Activated CD4-positive, alpha-beta T cell treated with anti-CD3 and anti-CD28 coated beads for 36 hours (primary cell): ENCODE data around the gene WDTC1. TPM values are rescaled to one million over a fixed set of nuclear protein-coding genes. Genes with fewer than 3 reads are reported as not detected.

Source experiments
- ATAC-seq: fragments of 200-7000 bp; cut with Tn5 transposase; one replicate; pipeline ENCODE4 v1.10.0; 2021; ENCODE audit warnings: mild to moderate bottlenecking, moderate library complexity
- CTCF ChIA-PET: fragments of 350-600 bp; sonication (Branson Sonifier 250); formaldehyde crosslinking; loops from one replicate; lab custom pipeline; 2021; ENCODE audit warnings: antibody characterized with exemption; lab: Charles Lee
- POLR2A ChIA-PET: fragments of 350-600 bp; sonication (Branson Sonifier 250); formaldehyde crosslinking; loops from one replicate; lab custom pipeline; 2021; ENCODE audit warnings: antibody characterized with exemption, inconsistent platforms; lab: Charles Lee
- DNase-seq: peaks from one replicate; pipeline ENCODE4 v3.0.0-alpha.2; 2020
- H3K27ac Mint-ChIP-seq: one replicate; pipeline ENCODE4 v1.8.0; 2021; ENCODE audit warnings: mixed read lengths
- H3K27me3 Mint-ChIP-seq: one replicate; pipeline ENCODE4 v1.8.0; 2021; ENCODE audit warnings: mixed read lengths
- H3K36me3 Mint-ChIP-seq: one replicate; pipeline ENCODE4 v1.8.0; 2021; ENCODE audit warnings: low read depth, mixed read lengths
- H3K4me1 Mint-ChIP-seq: one replicate; pipeline ENCODE4 v1.8.0; 2021; ENCODE audit warnings: mixed read lengths
- H3K4me3 Mint-ChIP-seq: one replicate; pipeline ENCODE4 v1.8.0; 2021; ENCODE audit warnings: mild to moderate bottlenecking, moderate library complexity, mixed read lengths
- H3K9me3 Mint-ChIP-seq: one replicate; pipeline ENCODE4 v1.8.0; 2021; ENCODE audit warnings: low read depth, mixed read lengths
- intact Hi-C, 2 experiments: fragments of 100-400 bp; cut with DNase I in 1 of 2; cut with micrococcal nuclease in 1 of 2; formaldehyde crosslinking; loops; one replicate each; pipeline versions ENCODE4 v1.14.2 to v1.15.1; 2022 to 2024; cut with DNase I, micrococcal nuclease
- total RNA-seq, 2 experiments: library from RNA; stranded (reverse); gene quantifications; one replicate each; pipeline ENCODE4 v1.2.3, GENCODE V29; 2021

Gene WDTC1
- total RNA-seq, 2 experiments from 2014 or later, result 19.3 to 21.9 TPM

DNA sequence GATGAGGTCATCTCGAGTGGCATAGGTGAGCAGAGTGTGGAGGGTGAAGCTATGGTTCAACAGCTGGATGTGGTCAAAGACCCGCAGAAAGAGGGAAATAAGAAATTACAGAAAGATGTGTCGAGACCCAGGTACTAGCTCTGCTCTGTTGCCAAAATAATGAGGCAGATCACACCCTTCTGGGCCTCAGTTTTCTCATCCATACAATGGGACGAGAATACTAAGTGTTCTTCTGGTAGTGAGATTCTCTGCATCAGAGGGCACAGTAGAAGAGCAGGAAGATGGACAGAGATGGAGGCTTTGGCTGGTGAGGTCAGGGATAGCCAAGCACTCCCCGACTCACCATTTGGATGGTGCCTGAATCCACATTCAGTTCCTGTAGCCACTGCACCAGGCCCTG is 121.3 kb downstream of the WDTC1 start:
- intact Hi-C loops, result no loop called here
- ATAC-seq (no peak), DNase-seq (no peak)
- ChIA-PET CTCF (interaction anchor here (0.6 to 3.8 kb wide), 9 partner anchors 9 to 201 kb away, joined by 3 to 28 read pairs (median 4); partner anchors contain the start of genes MAP3K6 and SYTL1), POLR2A (interaction anchor here (1.0 kb wide), 1 partner anchor 201 kb away, joined by 3 read pairs; the partner anchor contains the start of gene SLC9A1)
- no peak overlapping the region for H3K27ac Mint-ChIP-seq
- H3K27me3 Mint-ChIP-seq, result no peaks in the 10 kb centered on the region
- H3K36me3 Mint-ChIP-seq, result peaks cover 2% of the 10 kb centered on the region
- peaks cover 40% of the 10 kb centered on the region for H3K4me1 Mint-ChIP-seq
- no peaks in the 10 kb centered on the region for H3K9me3 Mint-ChIP-seq
- H3K4me3 Mint-ChIP-seq, result peak overlapping the region; percentile 64

- Mint-ChIP-seq H3K4me1 (peaks cover 40% of the 10 kb centered on the region), H3K36me3 (peaks cover 2% of the 10 kb centered on the region), H3K27me3 (no peaks in the 10 kb centered on the region), H3K4me3 (peak overlapping the region; percentile 64), H3K9me3 (no peaks in the 10 kb centered on the region), H3K27ac (no peak overlapping the region)
- intact Hi-C loops, result no loop called here
- ChIA-PET CTCF (interaction anchor here (0.6 to 3.8 kb wide), 10 partner anchors 9 to 218 kb away, joined by 3 to 28 read pairs (median 4); partner anchors contain the start of genes MAP3K6 and SYTL1), POLR2A (interaction anchor here (1.0 kb wide), 1 partner anchor 201 kb away, joined by 3 read pairs; the partner anchor contains the start of gene SLC9A1)
- DNase-seq (no peak), ATAC-seq (no peak)
These were observed 121.8 kb downstream of the WDTC1 start for GRCh38 chr1:27356277-27356618.

- ATAC-seq (peak; percentile 34), DNase-seq (peak; percentile 39)
- ChIA-PET POLR2A (interaction anchor here (1.0 to 1.1 kb wide), 2 partner anchors 10 to 202 kb away, joined by 3 read pairs; partner anchors contain the start of gene SLC9A1), CTCF (interaction anchor here (0.6 to 3.8 kb wide), 29 partner anchors 8 to 1123 kb away, joined by 3 to 28 read pairs (median 4); partner anchors contain the start of genes CD164L2, MAP3K6 and SYTL1)
- H3K9me3 Mint-ChIP-seq, result no peaks in the 10 kb centered on the region
- peak overlapping the region; percentile 64 for H3K4me3 Mint-ChIP-seq
- H3K27me3 Mint-ChIP-seq, result no peaks in the 10 kb centered on the region
- H3K36me3 Mint-ChIP-seq, result peaks cover 2% of the 10 kb centered on the region
- peaks cover 40% of the 10 kb centered on the region for H3K4me1 Mint-ChIP-seq
- H3K27ac Mint-ChIP-seq, result peak overlapping the region; percentile 73
- intact Hi-C loops, result loop anchor here (1.0 kb wide), 5 partner anchors 9 to 56 kb away; partner anchors contain the start of gene GPR3 (in 1 of the 2)
These were observed 122.3 kb downstream of the WDTC1 start for GRCh38 chr1:27356619-27357280.

GRCh38 chr1:27357281-27358037 is 123.0 kb downstream of the WDTC1 start:
- intact Hi-C loops, result loop anchor here (1.0 kb wide), 5 partner anchors 8 to 57 kb away; partner anchors contain the start of gene GPR3 (in 1 of the 2)
- H3K27ac Mint-ChIP-seq, result peak overlapping the region; percentile 73
- ChIA-PET POLR2A (interaction anchor here (1.0 to 1.1 kb wide), 2 partner anchors 9 to 12 kb away, joined by 3 read pairs; no protein-coding TSS in a partner anchor), CTCF (interaction anchor here (0.6 to 3.8 kb wide), 33 partner anchors 8 to 1124 kb away, joined by 3 to 28 read pairs (median 4); partner anchors contain the start of genes CD164L2, MAP3K6 and SYTL1)
- peaks cover 40% of the 10 kb centered on the region for H3K4me1 Mint-ChIP-seq
- peak overlapping the region; percentile 64 for H3K4me3 Mint-ChIP-seq
- ATAC-seq (peak; percentile 78), DNase-seq (peak; percentile 91)
- H3K9me3 Mint-ChIP-seq, result no peaks in the 10 kb centered on the region
- H3K36me3 Mint-ChIP-seq, result peaks cover 2% of the 10 kb centered on the region
- no peaks in the 10 kb centered on the region for H3K27me3 Mint-ChIP-seq

Other genes starting within 250 kb of the WDTC1 start
- under 1 TPM; 0.62 to 0.69 TPM for gene TRNP1, start 240.9 kb upstream of the WDTC1 start, total RNA-seq
- gene TENT5B, start 221.8 kb upstream of the WDTC1 start, total RNA-seq, result not detected
- 10 to 100 TPM; 15.6 to 20.4 TPM for gene SLC9A1, start 79.5 kb upstream of the WDTC1 start, total RNA-seq
- 10 to 100 TPM; 27.5 to 31.2 TPM for gene TMEM222, start 87.5 kb downstream of the WDTC1 start, total RNA-seq
- 10 to 100 TPM; 21.4 to 26.1 TPM for gene SYTL1, start 107.4 kb downstream of the WDTC1 start, total RNA-seq
- 1 to 10 TPM; 6.5 to 8.8 TPM for gene MAP3K6, start 132.3 kb downstream of the WDTC1 start, total RNA-seq
- gene FCN3, start 140.2 kb downstream of the WDTC1 start, total RNA-seq, result not detected
- not detected for gene CD164L2, start 148.7 kb downstream of the WDTC1 start, total RNA-seq
- gene GPR3, start 158.0 kb downstream of the WDTC1 start, total RNA-seq, result 1 to 10 TPM; 1.1 to 1.3 TPM